ENCODE results near the gene RAPGEF5. TPM values are rescaled to one million over a fixed set of nuclear protein-coding genes. Genes with fewer than 3 reads are reported as not detected.

The RAPGEF5 gene
- total and polyA plus RNA-seq, 10 of the 15 experiments (the other 5 are each of a cell fraction or from before 2014, with no cell fraction given) = 0.38 to 4.0 (median 1.6) TPM; not detected in 1

- TF ChIP-seq CUX1 (IDR thresholded peaks at IDR 0.05; ENCODE audit: insufficient replicate concordance, low read depth, low read length) = no peak
- no peak for TF ChIP-seq SUZ12 (IDR thresholded peaks at IDR 0.05; ENCODE audit: unreplicated experiment)
These were observed 203.4 kb downstream of the RAPGEF5 start (continued) for GRCh38 chr7:22153432-22154142.

GRCh38 chr7:22152690-22153089, 204.3 kb downstream of the RAPGEF5 start:
- ATAC-seq = no peak
- 57% methylated on average over 3 of the region's 3 CpGs for WGBS (ENCODE audit: insufficient coverage, insufficient replicate concordance, low lambda C conversion rate, missing lambda C conversion rate)
- ChIA-PET RAD21 (ENCODE audit: unreplicated experiment) (no interaction called here), CTCF (interaction anchor here (1.0 to 1.9 kb wide), 5 partner anchors 13 to 300 kb away, joined by 3 to 6 read pairs (median 4); no protein-coding TSS in a partner anchor), SMC1A (ENCODE audit: uncharacterized antibody, unreplicated experiment) (interaction anchor here (0.8 to 2.3 kb wide), 4 partner anchors 12 to 164 kb away, joined by 3 to 5 read pairs (median 4); no protein-coding TSS in a partner anchor), POLR2A (interaction anchor here (0.5 kb wide), 1 partner anchor 26 kb away, joined by 3 read pairs; no protein-coding TSS in a partner anchor)
- no TSS peak for BruUV-seq (replicated peaks)
- intact Hi-C loops (cut with micrococcal nuclease; ENCODE audit: unreplicated experiment) = no loop called here
- FAIRE-seq = no peak
- no peak overlapping the region for H3K9ac ChIP-seq (ENCODE audit: control insufficient read depth, insufficient read depth, low read length)
- H3K4me1 ChIP-seq (ENCODE audit: control insufficient read depth, insufficient read depth, low read length) = no peaks in the 10 kb centered on the region
- no peak overlapping the region for H3K27ac ChIP-seq (ENCODE audit: control insufficient read depth, insufficient read depth)
- no peaks in the 10 kb centered on the region for H3K36me3 ChIP-seq (ENCODE audit: control insufficient read depth in 2 of 2, insufficient read depth in 2 of 2, low read length in 1 of 2)
- H3K79me2 ChIP-seq (ENCODE audit: control insufficient read depth, insufficient read depth, low read length) = no peaks in the 10 kb centered on the region
- no peak overlapping the region for H3K4me2 ChIP-seq (ENCODE audit: control insufficient read depth, insufficient read depth)
- H3K9me3 ChIP-seq (replicated peaks; ENCODE audit: control insufficient read depth, insufficient read depth, low read length) = no peaks in the 10 kb centered on the region
- H3K27me3 ChIP-seq (replicated peaks in 1 of 2; ENCODE audit: control insufficient read depth in 2 of 2, insufficient read depth in 2 of 2, low read length in 1 of 2) = no peaks in the 10 kb centered on the region
- in situ Hi-C loops (cut with MboI) = no loop called here
- H4K20me1 ChIP-seq (ENCODE audit: control insufficient read depth, insufficient read depth) = no peaks in the 10 kb centered on the region
- H3K4me3 ChIP-seq = no peak overlapping the region
- no peak overlapping the region for H2AFZ ChIP-seq (ENCODE audit: control insufficient read depth, low read depth, low read length)
- TF ChIP-seq MLLT1 (IDR thresholded peaks at IDR 0.05) (no peak), PBX3 (IDR thresholded peaks at IDR 0.05; ENCODE audit: insufficient replicate concordance, low read depth, low read length) (peak; percentile 11), NR2F1 (conservative IDR thresholded peaks at IDR 0.05) (no peak), MEF2B (IDR thresholded peaks at IDR 0.05; ENCODE audit: partially characterized antibody, poor library complexity, severe bottlenecking) (no peak)
- DNase-seq (ENCODE audit: low read depth, low spot score) = no peak

Data from GM12878 (cell line).